Tibial nerve (tissue), 4 donors: ENCODE results near the gene PLAC8.

Experiments used
- CTCF ChIP-seq, 5 experiments: fragments of 200-600 bp in 3 of 5; fragments of 450-650 bp in 2 of 5; sonication (generic) in 3 of 5; IDR thresholded peaks; one replicate each; pipeline ENCODE4 v1.5.1; 2016 to 2019; ENCODE audit warnings: antibody characterized with exemption in 5 of 5, mild to moderate bottlenecking in 3 of 5, moderate library complexity in 2 of 5
- EP300 ChIP-seq, 2 donors: sonication (generic); formaldehyde crosslinking; IDR thresholded peaks; one replicate each; pipeline ENCODE4 v1.6.1; 2017; ENCODE audit warnings: antibody characterized with exemption in 2 of 2, mild to moderate bottlenecking in 1 of 2

- no peak for TF ChIP-seq CTCF (IDR thresholded peaks at IDR 0.05)
- no peak for TF ChIP-seq EP300 (IDR thresholded peaks at IDR 0.05)
Observed at GRCh38 chr4:83125738-83126141, 11.2 kb upstream of the PLAC8 start.
